G401.6 (cell line): ENCODE results near the gene PPIH.
A peak's percentile ranks its signal among the peaks of the same experiment; 100 is the strongest.
"Not testable (repeated sequence)": the region's sequence is repeated elsewhere in the genome, so short reads cannot be mapped to it uniquely, and the experiment has no call there.

Experiments used
- FAIRE-seq: peaks from 2 replicates; lab custom pipeline; 2012; peaks lifted over from hg19 to GRCh38; lab: Jason Lieb, UNC

The PPIH gene

DNA sequence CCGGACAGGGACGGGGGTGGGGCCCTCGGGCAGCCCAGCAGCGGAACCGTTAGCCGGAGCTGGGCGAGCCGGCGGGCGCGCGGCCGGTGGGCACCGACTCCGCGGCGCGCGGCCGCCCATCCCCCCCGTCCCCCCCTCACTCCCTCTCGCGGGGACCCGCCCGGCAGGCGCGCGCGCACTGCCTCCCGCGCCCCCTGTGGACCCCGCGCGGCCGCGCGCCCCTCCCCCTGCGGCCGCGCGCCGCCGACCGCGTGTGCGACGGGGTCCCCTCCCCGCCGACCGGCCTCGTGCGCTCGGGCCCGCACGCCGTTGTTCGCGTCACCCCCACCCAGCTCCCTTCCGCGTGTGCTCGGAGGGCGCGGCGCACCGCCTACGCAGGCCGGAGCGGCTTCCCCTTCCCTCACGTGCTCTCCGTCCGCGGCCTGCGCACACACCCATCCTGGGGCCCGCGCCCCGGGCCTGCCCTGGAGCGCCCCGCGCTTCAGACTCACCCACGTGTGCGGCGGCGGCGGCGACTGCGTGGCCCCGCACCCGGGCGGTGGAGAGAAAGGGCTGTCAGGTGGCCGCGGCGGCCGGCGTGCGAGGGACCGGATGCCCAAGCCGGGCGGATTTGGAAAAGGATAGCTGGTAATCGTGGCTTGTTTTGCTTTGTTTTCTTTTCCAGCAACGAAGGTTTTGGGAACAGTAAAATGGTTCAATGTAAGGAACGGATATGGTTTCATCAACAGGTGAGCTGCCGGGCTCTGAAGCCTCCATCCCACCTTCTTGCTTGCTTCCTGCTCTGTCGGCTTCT is 24.7 kb downstream of the PPIH start:
- FAIRE-seq = no peak

DNA sequence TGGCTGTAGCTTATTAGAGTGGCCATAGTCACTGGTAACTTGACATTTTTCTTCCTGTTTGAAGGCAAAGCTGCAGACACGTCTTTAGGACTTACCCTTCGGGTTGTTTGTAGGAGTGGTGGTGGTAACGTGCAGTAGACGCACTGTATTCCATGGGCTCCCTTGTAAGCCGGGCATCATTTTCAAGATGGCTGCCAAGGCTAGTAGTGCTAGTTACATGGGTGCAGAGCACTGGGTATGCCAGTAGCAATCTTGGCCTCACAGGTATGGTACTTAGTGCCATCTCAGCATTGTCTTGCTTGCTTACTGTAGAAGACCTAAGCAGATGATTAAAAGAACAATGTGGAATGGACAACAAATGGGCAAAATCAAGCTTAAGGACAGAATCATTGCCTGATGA is 25.9 kb downstream of the PPIH start:
- no peak for FAIRE-seq

DNA sequence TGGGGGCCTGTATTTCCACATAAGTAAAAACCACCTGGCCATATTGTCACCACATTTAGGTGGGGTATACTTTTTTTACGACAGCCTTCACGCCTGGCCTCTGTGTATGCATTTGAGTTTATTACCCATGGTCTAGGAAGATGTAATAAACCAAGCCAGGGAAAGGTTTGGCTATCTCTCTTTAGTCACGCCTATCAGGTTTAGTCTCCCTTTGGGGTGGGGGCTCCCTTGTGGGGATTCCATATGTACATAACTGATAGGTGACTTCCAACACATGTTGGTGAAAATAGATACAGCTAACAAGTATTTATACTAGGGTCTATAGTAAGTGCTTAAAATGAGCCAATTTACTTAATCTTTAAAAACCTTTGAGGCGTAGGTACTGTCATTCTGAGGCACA is 28.2 kb downstream of the PPIH start:
- no peak for FAIRE-seq

DNA sequence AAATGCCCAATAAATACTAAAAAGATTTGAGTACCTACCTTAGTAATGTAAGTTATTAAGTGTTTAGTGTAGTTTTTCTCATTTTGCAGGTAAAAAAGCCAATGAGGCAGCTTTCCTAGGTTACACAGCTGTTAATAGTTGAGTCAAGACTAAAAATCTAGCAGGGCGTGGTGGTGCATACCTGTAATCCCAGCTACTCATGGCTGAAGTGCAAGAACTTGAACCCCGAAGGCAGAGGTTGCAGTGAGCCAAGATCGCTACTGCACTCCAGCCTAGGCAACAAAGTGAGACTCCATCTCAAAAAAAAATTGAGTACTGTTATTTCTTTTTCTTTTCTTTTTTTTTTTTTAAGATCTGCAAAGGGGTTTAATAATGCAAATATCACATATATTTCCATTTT is 31.7 kb downstream of the PPIH start:
- FAIRE-seq = no peak

DNA sequence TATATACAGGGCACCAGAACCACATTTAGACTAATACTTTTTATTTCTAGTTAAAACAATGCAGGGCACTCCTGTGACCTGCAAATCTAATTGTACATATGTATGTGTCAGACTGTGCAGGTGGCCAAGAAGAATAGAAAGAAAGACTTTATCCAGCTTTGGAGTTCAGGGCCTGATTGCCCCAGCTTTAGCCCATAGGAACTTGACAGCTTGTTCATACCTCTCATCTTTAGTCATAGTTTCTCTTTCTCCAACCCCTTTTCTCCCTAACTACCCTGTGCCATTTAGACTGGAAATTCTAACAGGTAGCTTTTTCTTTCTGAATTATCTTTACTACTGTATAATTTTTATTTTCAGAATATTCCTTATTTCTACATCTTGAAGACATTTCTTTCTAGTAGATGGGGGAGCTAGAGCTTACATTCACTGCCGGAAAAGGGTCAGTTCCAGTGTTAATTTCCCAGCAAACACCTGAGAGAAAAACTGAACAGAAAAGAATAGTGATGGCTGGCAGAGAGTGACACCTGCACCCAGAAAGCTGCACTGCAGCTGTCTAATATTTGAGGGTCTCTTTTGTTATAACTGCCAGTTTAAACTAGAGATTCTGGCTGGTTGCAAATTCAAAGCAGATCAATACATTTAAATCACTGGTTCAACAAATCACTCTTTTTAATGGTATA is 32.4 kb downstream of the PPIH start:
- FAIRE-seq = peak; percentile 27

DNA sequence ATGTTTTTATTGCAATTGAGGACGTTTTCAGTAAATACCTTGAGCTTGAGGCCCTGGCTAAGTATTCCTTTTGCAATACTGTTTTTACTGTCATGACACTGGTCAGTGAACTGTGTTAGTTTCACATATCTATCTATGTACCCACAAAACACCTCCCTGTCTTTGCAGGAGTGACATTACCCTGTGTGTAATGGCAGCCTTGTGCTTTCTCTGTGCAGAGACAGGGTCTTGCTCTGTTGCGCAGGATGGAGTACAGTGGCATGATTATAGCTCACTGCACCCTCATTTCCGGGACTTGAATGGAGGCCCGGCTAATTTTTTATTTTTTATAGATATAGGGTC is 32.9 kb downstream of the PPIH start:
- no peak for FAIRE-seq

DNA sequence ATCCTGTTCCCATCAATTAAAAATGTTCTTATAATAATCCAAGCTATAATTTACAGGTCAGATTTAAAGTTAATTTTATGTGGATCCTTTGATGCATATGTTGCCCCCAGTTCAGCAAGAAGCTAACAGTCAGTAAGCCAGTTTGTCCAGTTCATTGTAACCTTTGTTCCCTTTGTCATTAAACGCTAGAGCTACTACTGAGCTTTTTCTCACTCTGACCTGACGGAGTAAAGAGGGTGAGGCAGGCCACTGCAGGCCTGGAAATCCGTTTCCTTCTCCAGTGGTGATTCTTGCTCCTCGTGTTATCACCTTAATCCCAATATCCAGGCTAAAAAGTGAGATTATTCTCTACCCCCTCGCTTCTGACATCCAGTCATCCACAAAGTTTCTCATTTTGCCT is 34.2 kb downstream of the PPIH start:
- FAIRE-seq = no peak

DNA sequence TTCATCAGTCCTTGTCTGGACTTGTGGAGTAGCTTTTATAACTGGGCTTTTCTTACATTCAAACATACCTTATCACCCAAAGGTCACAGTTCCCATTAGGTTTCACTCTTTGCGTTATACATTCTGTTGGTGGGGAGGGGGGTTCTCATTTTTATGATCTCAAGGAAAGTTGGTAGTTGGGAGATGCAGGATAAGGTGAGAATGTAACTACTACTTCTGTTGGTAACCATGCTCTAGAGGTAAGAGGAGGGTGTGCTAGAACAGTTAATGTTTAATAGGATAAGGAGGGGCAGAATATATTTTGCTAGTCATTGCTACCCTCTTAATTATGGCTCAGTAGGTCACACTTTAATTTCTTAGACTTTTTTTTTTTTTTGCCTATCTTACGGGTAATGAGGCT is 34.7 kb downstream of the PPIH start:
- FAIRE-seq = no peak

DNA sequence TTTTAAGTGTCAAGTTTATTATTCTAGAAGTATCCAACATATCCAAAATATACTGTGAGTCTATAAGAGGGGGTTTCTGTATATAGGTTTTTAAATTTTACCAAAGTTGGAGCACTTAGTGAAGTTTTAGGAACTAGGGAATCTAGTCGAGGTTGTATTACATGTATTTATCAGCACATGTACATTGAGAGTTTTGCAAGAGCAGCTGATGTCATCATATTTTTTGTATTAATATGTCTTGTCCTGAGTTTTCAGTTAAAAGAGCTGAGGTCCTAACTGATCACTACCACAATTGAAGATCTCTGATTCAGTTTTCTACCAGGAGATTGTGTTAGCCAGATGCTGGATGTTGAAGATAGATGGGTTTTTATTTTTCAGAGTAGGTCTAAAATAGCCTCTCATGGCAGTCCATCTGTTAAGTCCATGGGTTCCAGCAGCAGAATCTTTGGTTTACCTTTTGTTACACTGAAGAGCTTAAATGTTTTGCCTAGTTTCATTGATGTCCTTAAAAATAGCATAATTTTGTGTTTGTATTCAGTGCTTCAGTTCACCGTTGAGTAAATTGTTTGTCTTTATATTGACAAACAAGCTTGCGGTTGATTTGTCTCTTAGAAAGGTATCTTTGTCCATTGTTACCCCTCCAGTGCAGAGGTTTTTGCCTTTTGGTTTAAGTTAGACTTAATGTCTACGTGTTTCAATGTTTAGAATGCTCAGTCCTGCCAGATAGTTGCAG is 40.0 kb downstream of the PPIH start:
- FAIRE-seq = no peak

DNA sequence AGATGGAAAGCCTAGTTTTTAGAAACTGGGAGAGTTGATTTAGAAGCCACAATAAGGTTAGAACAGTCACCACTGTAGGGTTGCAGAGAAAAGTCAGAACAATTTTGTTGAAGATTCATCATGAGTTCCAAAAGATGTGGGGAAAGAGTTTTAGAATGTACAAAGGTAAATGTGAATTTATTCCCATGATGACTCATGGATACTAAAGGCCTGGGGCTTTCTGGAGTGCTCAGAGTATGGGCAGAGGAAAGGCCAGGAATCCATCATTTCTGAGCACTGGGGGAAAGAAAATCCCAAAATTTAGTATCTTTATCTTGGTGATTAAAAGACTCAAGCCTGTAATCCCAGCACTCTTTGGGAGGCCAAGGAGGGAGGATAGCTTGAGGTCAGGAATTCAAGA is 41.8 kb downstream of the PPIH start:
- no peak for FAIRE-seq

DNA sequence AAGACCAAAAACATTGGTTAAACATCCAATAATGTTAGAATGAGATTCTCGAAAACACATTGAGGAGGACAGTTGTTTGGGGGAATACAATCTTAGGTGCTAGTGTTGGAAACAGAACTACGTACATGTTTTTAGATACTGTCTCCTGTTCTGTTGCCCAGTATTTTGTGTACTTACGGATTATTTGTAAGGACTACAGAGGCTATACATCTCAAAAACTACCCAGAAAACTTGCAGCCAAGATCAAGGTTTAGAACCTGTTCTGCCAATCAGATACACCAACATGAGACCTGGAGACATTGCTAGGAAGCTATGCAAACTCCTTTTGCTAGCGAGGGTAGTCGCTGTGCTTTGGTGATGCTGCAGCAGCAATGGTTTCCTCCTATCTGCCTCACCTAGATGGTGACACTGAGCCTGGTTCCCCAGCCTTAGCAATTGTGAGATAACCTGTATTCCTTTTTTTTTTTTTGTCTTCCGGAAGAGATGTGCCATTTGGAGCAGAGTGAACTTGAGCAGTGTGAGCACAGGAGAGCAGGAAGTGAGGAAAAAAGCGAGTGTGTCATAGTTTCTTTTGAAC is 45.8 kb downstream of the PPIH start:
- no peak for FAIRE-seq

DNA sequence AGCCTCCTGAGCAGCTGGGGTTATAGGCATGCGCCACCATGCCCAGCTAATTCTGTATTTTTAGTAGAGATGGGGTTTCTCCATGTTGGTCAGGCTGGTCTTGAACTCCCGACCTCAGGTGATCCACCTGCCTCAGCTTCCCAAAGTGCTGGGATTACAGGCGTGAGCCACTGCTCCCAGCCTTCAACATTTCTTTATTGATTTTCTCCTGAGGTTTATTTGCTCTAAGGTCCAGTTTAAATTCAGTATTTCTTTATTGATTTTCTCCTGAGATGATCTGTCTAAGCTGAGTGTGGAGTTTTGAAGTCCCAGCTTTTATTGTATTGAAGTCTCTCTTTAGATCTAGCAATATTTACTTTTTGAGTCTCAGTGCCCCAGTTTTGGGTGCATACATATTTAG is 54.6 kb downstream of the PPIH start:
- not testable (repeated sequence) for FAIRE-seq

DNA sequence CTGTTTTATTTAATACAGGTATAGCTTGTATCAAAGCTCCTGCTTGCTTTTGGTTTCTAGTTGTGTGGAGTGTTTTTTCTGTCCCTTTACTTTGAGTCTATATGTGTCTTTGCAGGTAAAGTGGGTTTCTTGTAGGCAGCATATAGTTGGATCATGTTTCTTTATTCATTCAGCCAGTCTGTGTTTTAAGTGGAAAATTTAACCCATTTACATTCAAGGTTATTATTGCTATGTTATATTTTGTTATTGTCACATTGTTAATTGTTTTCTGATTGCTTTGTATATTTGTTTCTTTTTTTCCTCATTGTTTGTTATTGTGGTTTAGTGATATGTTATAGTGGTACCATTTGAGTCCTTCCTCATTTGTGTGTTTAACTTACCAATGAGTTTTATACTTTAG is 55.1 kb downstream of the PPIH start:
- FAIRE-seq = peak; percentile 71

DNA sequence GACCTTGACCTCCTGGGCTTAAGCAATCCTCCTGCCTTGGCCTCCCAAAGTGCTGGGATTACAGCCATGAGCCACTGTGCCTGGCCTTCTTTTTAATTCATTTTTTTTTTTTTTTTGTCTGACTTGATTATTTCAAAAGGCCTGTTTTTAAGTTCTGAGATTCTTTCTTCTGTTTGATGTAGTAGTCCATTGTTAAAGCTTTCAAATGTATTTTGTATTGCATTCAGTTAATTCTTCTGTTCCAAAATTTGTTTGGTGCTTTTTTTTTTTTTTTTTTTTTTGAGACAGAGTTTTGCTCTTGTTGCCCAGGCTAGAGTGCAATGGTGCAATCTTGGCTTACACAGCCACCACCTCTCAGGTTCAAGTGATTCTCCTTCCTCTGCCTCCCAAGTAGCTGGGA is 56.2 kb downstream of the PPIH start:
- not testable (repeated sequence) for FAIRE-seq

DNA sequence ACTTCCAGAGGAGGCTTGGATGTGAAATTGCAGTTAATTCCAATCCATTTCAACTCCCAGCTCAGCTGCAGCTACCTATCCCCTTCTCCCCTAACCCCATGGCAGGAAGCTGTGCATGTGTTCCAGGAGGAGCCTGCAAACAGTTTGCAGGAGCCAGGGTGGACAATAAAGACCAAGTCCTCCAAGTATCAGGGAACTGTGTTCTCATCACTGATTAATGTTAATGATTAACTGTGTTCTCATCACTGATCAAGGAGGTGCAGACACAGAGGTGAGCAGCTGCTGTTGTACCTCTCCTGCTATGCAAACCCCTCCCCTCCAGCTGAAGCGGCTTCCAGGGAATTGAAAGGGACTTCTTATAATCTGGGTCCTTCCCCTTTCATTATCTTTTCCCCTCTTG is 62.6 kb downstream of the PPIH start:
- no peak for FAIRE-seq

DNA sequence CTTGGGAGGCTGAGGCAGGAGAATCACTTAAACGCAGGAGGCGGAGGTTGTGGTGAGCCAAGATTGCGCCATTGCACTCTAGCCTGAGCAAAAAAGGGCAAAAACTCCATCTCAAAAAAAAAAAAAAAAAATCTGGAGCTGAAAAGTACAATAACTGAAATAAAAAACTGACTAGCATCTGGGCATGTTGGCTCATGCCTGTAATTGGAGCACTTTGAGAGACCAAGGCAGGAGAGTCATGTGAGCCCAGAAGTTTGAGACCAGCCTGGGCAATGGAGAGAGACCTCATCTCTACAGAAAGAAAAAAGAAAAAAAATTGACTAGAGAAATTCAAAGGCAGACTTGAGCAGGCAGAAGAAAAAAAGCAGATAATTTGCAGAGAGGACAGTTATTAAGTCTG is 63.7 kb downstream of the PPIH start:
- no peak for FAIRE-seq

DNA sequence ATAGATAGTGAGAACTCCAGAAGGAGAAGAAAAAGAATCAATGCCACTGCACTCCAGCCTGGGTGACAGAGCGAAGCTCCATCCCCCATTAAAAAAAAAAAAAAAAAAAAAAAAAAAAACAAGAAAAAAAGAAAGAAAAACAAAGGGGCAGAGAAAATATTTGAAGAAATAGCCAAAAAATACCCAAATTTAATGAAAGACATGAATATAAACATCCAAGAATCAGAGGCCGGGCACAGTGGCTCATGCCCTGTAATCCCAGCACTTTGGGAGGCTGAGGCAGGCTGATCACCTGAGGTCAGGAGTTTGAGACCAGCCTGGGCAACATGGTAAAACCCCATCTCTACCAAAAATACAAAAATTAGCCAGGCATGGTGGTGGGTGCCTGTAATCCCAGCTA is 64.2 kb downstream of the PPIH start:
- FAIRE-seq = peak; percentile 45

DNA sequence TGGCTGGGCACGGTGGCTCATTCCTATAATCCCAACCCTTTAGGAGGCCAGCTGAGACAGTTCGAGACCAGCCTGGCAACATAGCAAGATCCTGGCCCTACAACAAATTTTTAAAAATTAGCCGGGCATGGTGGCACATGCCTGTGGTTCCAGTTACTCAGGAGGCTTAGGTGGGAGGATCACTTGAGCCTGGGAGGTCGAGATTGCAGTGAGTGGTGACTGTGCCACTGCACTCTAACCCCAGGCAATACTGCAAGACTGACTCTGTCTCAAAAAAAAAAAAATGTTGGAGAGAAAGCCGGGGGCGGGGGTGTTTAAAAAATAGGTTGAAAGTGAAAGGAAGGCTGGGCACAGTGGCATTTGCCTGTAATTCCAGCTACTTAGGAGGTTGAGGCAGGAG is 65.3 kb downstream of the PPIH start:
- FAIRE-seq = no peak

DNA sequence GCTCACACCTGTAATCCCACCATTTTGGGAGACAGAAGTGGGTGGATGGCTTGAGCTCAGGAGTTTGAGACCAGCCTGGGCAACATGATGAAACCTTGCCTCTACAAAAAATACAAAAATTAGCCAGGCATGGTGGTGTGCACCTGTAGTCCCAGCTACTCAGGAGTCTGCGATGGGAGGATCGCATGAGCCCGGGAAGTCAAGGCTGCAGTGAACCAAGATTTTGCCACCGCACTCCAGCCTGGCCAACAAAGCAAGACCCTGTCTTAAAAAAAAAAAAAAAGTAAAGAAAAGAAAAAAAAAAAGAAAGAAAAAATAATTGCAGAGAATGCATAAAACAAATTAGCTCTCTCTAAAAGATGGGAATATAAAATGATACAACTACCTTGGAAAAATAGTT is 67.6 kb downstream of the PPIH start:
- FAIRE-seq = peak; percentile 95
